Right lobe of liver (tissue), 4 donors: ENCODE data around the gene MAN2B2.

Source experiments
- CTCF ChIP-seq, 4 donors: fragments of 200-600 bp in 3 of 4; fragments of 450-650 bp in 1 of 4; IDR thresholded peaks; one replicate each; pipeline versions ENCODE4 v1.5.1 to v1.8.0; 2016 to 2022; ENCODE audit warnings: antibody characterized with exemption in 4 of 4, mild to moderate bottlenecking in 2 of 4
- POLR2A ChIP-seq: fragments of 450-650 bp; IDR thresholded peaks from one replicate; pipeline ENCODE4 v1.6.1; 2017; ENCODE audit warnings: antibody characterized with exemption, mild to moderate bottlenecking
- donor health status: DM: no; HTN: no; CAD: no.
- donor health status: DM: no; HTN: no; CAD: no.
- donor health status: DM: no; HTN: yes; CAD: no.

- no peak for TF ChIP-seq CTCF (IDR thresholded peaks at IDR 0.05)
- TF ChIP-seq POLR2A = no peak
Observed at GRCh38 chr4:6618386-6619115, 43.6 kb downstream of the MAN2B2 start.
